K562 (cell line): Measurements from ENCODE around the gene TBC1D20. TPM values are rescaled to one million over a fixed set of nuclear protein-coding genes. Genes with fewer than 3 reads are reported as not detected.
A peak's percentile ranks its signal among the peaks of the same experiment; 100 is the strongest.

ENCODE experiments used
- ARNT ChIP-seq, 2 experiments: fragments of 450-650 bp; IDR thresholded peaks; 2 replicates each; pipeline ENCODE4 v1.6.1; 2016; ENCODE audit warnings: mild to moderate bottlenecking in 1 of 2
- CEBPB ChIP-seq: fragments of 450-650 bp; IDR thresholded peaks from 2 replicates; pipeline ENCODE4 v1.6.1; 2016; ENCODE audit warnings: missing genetic modification characterization, missing compliant biosample characterization
- HCFC1 ChIP-seq: IDR thresholded peaks from 2 replicates; pipeline ENCODE4 v1.6.1; 2012; ENCODE audit warnings: low read depth, low read length, improper control_type of control experiment
- JUN ChIP-seq, 2 experiments: sonication (generic) in 1 of 2; formaldehyde crosslinking in 1 of 2; IDR thresholded peaks; 2 replicates each; pipeline versions ENCODE4 v1.6.1 to v1.8.0; 2012 to 2022; ENCODE audit warnings: borderline replicate concordance in 2 of 2, mild to moderate bottlenecking in 2 of 2, improper control_type of control experiment in 1 of 2, low read depth in 1 of 2, low read length in 1 of 2, missing genetic modification reagents in 1 of 2
- MAX ChIP-seq: sonication (generic); formaldehyde crosslinking; IDR thresholded peaks from 2 replicates; pipeline ENCODE4 v1.9.0; 2022; ENCODE audit warnings: mild to moderate bottlenecking, missing genetic modification reagents
- PHF21A ChIP-seq: fragments of 450-650 bp; IDR thresholded peaks from 2 replicates; pipeline ENCODE4 v1.6.1; 2017; ENCODE audit warnings: low read depth, borderline replicate concordance
- ZBTB33 ChIP-seq: sonication (generic); formaldehyde crosslinking; IDR thresholded peaks from 2 replicates; pipeline ENCODE4 v1.8.1; 2023; ENCODE audit warnings: mild to moderate bottlenecking, missing genetic modification reagents
- ZNF263 ChIP-seq: sonication (generic); formaldehyde crosslinking; IDR thresholded peaks from 2 replicates; pipeline ENCODE4 v1.8.0; 2022; ENCODE audit warnings: mild to moderate bottlenecking, missing genetic modification reagents, borderline replicate concordance
- polyA plus RNA-seq, 8 experiments: library from polyadenylated mRNA; depleted of rRNA in 4 of 8; stranded (reverse) in 5 of 8; unstranded in 3 of 8; fragments of >200 nt; fragmentation: Nextera tagmentation in 2 of 8; fragmentation: Illumina TruSeq in 1 of 8; extraction: Ambion mirVana in 2 of 8; extraction: Trizol in 1 of 8; gene quantifications; 2 replicates each; pipeline versions ENCODE4 v1.2.1 to v1.2.3, GENCODE V29; 2011 to 2014; ENCODE audit warnings: inconsistent platforms in 1 of 8, missing spikeins in 1 of 8
- total RNA-seq, 7 experiments: library from RNA; depleted of rRNA in 6 of 7; stranded (reverse); fragments of >200 nt in 6 of 7; fragmentation: Illumina TruSeq in 2 of 7; extraction: Trizol in 2 of 7; gene quantifications; 2 replicates each; pipeline versions ENCODE4 v1.2.1 to v1.2.3, GENCODE V29; 2011 to 2021; ENCODE audit warnings: low replicate concordance in 1 of 7
- TF ChIP-seq, protein P1 (sequence below): fragments of 450-650 bp; IDR thresholded peaks from 2 replicates; pipeline ENCODE4 v1.6.1; 2016; ENCODE audit warnings: mild to moderate bottlenecking, moderate library complexity
- TF ChIP-seq, protein P2 (sequence below): fragments of 450-650 bp; IDR thresholded peaks from 2 replicates; pipeline ENCODE4 v1.6.1; 2014; ENCODE audit warnings: low read depth, mild to moderate bottlenecking, moderate library complexity, borderline replicate concordance

The TBC1D20 gene
- total and polyA plus RNA-seq, 9 of the 15 experiments (the other 6 are each of a cell fraction or from before 2014, with no cell fraction given), result 7.0 to 25.3 (median 15.1) TPM

DNA sequence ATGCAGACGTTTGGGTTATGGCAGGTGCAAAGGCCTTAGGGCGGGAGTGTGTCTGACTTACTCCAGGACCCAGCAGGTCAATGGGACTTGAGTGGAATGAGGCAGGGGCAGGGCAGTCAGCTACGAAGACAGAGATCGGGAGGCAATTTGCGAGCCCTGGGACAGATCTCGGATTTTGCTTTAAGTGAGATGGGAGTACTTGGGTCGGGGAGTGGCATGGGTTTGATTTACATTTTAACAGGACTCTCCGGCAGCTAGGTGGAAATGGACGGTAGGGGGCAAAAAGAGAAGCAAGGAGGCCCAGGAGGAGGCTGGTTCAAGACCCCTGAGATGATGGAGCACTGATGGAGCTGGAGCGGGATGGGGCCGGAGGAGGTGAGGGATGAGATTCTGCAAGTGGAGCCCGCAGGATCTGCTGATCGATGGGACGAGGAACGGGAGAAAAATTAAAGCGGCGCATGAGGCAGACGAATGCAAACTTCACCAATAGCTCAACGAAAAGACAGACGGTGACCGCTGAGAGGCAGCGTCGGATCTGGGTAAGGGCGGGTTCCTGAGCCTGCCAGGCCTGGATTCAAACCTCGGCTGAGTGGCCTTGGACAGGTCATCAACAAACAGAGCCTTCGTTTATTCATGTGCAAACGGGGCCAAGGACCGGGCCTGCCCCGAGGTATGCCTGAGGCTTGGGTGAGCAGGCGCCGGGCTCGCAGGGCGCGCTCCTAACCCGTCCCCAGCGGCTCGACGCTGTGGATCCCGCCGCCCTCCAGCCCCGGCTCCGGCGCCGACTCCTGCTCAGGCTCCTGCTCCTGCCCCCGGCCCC, 55.0 kb downstream of the TBC1D20 start (continued):
- TF ChIP-seq, protein P1, sequence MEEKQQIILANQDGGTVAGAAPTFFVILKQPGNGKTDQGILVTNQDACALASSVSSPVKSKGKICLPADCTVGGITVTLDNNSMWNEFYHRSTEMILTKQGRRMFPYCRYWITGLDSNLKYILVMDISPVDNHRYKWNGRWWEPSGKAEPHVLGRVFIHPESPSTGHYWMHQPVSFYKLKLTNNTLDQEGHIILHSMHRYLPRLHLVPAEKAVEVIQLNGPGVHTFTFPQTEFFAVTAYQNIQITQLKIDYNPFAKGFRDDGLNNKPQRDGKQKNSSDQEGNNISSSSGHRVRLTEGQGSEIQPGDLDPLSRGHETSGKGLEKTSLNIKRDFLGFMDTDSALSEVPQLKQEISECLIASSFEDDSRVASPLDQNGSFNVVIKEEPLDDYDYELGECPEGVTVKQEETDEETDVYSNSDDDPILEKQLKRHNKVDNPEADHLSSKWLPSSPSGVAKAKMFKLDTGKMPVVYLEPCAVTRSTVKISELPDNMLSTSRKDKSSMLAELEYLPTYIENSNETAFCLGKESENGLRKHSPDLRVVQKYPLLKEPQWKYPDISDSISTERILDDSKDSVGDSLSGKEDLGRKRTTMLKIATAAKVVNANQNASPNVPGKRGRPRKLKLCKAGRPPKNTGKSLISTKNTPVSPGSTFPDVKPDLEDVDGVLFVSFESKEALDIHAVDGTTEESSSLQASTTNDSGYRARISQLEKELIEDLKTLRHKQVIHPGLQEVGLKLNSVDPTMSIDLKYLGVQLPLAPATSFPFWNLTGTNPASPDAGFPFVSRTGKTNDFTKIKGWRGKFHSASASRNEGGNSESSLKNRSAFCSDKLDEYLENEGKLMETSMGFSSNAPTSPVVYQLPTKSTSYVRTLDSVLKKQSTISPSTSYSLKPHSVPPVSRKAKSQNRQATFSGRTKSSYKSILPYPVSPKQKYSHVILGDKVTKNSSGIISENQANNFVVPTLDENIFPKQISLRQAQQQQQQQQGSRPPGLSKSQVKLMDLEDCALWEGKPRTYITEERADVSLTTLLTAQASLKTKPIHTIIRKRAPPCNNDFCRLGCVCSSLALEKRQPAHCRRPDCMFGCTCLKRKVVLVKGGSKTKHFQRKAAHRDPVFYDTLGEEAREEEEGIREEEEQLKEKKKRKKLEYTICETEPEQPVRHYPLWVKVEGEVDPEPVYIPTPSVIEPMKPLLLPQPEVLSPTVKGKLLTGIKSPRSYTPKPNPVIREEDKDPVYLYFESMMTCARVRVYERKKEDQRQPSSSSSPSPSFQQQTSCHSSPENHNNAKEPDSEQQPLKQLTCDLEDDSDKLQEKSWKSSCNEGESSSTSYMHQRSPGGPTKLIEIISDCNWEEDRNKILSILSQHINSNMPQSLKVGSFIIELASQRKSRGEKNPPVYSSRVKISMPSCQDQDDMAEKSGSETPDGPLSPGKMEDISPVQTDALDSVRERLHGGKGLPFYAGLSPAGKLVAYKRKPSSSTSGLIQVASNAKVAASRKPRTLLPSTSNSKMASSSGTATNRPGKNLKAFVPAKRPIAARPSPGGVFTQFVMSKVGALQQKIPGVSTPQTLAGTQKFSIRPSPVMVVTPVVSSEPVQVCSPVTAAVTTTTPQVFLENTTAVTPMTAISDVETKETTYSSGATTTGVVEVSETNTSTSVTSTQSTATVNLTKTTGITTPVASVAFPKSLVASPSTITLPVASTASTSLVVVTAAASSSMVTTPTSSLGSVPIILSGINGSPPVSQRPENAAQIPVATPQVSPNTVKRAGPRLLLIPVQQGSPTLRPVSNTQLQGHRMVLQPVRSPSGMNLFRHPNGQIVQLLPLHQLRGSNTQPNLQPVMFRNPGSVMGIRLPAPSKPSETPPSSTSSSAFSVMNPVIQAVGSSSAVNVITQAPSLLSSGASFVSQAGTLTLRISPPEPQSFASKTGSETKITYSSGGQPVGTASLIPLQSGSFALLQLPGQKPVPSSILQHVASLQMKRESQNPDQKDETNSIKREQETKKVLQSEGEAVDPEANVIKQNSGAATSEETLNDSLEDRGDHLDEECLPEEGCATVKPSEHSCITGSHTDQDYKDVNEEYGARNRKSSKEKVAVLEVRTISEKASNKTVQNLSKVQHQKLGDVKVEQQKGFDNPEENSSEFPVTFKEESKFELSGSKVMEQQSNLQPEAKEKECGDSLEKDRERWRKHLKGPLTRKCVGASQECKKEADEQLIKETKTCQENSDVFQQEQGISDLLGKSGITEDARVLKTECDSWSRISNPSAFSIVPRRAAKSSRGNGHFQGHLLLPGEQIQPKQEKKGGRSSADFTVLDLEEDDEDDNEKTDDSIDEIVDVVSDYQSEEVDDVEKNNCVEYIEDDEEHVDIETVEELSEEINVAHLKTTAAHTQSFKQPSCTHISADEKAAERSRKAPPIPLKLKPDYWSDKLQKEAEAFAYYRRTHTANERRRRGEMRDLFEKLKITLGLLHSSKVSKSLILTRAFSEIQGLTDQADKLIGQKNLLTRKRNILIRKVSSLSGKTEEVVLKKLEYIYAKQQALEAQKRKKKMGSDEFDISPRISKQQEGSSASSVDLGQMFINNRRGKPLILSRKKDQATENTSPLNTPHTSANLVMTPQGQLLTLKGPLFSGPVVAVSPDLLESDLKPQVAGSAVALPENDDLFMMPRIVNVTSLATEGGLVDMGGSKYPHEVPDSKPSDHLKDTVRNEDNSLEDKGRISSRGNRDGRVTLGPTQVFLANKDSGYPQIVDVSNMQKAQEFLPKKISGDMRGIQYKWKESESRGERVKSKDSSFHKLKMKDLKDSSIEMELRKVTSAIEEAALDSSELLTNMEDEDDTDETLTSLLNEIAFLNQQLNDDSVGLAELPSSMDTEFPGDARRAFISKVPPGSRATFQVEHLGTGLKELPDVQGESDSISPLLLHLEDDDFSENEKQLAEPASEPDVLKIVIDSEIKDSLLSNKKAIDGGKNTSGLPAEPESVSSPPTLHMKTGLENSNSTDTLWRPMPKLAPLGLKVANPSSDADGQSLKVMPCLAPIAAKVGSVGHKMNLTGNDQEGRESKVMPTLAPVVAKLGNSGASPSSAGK, result peak; percentile 59
- TF ChIP-seq HCFC1 (peak; percentile 47; the same call in 1 of the 2 replicates), JUN (IDR thresholded peaks at IDR 0.05; ENCODE audit: borderline replicate concordance, low read depth, low read length) (no peak), JUN (CRISPR knock-in tag; IDR thresholded peaks at IDR 0.05; ENCODE audit: borderline replicate concordance) (no peak), ZBTB33 (0 out of 2 replicates have a peak, but pooled peaks have one; percentile 37), ZNF263 (peak; percentile 78; the same call in 1 of the 2 replicates), CEBPB (no peak), PHF21A (0 out of 2 replicates have a peak, but pooled peaks have one; percentile 20), MAX (CRISPR knock-in tag) (peak; percentile 40; the same call in 1 of the 2 replicates), ARNT (IDR thresholded peaks at IDR 0.05) (peak in 1 of 2 experiments; percentile 26; a peak in 1 of 4 replicates)
- TF ChIP-seq, protein P2, sequence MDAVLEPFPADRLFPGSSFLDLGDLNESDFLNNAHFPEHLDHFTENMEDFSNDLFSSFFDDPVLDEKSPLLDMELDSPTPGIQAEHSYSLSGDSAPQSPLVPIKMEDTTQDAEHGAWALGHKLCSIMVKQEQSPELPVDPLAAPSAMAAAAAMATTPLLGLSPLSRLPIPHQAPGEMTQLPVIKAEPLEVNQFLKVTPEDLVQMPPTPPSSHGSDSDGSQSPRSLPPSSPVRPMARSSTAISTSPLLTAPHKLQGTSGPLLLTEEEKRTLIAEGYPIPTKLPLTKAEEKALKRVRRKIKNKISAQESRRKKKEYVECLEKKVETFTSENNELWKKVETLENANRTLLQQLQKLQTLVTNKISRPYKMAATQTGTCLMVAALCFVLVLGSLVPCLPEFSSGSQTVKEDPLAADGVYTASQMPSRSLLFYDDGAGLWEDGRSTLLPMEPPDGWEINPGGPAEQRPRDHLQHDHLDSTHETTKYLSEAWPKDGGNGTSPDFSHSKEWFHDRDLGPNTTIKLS, result peak; percentile 33; the same call in 1 of the 2 replicates
